Putamen (tissue), 1 donor: ENCODE measurements around the gene RAB21.

Experiments used
- DNase-seq: peaks from one replicate; pipeline ENCODE4 v3.0.0-alpha.2; 2016; ENCODE audit warnings: low spot score

Gene RAB21, protein sequence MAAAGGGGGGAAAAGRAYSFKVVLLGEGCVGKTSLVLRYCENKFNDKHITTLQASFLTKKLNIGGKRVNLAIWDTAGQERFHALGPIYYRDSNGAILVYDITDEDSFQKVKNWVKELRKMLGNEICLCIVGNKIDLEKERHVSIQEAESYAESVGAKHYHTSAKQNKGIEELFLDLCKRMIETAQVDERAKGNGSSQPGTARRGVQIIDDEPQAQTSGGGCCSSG

DNA sequence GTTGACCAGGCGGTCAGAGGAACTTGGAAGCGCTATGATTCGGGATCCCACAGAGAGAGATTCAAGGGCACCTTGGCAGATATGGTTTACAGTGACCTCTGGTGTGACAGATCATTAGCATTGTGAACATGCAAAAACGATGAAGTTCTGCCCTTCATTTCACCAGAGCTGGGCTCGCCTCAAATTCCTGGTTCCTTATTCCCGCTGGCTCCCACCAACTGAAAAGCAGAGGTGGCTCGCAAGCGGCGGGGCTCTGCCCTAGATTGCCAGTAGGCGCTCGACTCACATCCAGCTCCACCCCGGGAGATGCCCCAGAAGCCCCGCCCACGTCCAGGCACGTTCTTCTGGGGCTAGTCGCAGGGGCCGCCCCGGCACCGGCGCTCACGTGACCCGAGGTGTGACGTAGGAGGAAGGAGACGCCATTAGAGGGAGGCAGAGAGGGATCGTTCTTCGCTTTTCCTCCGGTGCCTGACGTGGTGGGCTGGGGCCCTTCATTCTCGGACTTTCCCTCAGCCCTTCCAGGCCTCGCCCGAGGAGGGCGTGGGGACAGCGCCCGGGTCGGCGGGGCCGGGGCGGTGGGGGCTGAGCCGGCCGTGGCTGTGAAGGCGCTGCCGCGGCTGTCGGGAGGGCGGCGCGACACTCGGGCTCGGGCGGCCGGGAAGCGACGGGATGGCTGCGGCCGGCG is at the start of gene RAB21:
RAB21 (plus strand) TSS at position 403 of the 685 bp plus-strand sequence; CDS start at position 670, 267 bp downstream.
- DNase-seq: peak; percentile 97

- DNase-seq: no peak
These were observed 49.7 kb upstream of the RAB21 start for GRCh38 chr12:71704920-71705319.

DNA sequence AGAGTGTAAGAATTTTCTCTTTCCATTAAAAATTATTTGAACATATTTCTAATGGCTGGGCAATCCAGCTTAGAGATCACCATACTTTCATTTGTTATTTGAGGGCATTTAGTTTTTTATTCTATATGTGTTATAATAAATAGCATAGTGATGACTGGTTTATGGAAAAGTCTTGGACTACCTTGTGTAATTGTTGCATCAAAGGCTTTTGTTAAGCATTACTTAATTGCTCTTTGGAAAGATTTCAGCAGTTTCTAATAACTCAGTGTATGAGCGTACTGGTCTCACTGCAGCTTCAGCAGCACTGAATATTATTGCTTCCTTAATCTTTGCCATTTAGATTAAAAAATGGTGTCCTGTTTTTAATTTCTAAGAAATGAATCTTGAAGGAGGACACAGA is 46.0 kb upstream of the RAB21 start:
- DNase-seq: no peak

GRCh38 chr12:71710276-71711125 is 44.2 kb upstream of the RAB21 start:
- DNase-seq: no peak

- DNase-seq: no peak
These were observed 36.1 kb upstream of the RAB21 start for GRCh38 chr12:71718611-71719010.

DNA sequence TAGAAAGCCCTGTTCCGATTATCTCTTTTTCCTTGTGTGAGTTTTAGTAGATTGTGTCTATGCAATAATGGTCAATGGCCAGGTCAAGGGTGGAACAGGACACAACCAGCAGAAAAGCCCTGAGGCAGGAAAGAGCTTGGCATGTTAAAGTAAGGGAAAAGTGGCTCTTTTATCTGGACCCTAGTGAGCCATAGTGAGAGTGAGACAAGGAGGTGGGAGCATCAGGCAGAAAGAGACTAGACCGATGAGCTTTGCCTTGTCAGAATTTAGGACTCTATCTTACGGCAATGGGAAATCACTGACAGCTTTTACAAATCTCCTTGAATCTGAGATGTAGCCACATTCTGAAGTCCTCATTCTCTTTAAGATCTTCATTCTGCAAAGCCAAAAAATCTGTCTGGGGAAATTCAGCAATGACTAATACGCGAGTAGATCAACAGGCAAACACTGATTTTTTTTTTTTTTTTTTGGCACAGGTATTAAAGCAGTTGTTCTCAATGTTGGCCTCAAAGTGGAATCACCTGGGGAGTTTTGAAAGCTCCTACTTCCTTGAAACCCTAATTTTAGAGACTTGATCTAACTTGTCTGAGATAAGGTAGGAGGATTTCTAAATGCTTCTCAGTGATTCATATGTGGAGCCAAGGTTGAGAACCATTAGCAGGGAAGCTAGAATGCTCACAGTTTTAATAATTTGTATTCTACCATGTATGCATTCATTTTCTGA is 34.9 kb upstream of the RAB21 start:
- DNase-seq: peak; percentile 57

DNA sequence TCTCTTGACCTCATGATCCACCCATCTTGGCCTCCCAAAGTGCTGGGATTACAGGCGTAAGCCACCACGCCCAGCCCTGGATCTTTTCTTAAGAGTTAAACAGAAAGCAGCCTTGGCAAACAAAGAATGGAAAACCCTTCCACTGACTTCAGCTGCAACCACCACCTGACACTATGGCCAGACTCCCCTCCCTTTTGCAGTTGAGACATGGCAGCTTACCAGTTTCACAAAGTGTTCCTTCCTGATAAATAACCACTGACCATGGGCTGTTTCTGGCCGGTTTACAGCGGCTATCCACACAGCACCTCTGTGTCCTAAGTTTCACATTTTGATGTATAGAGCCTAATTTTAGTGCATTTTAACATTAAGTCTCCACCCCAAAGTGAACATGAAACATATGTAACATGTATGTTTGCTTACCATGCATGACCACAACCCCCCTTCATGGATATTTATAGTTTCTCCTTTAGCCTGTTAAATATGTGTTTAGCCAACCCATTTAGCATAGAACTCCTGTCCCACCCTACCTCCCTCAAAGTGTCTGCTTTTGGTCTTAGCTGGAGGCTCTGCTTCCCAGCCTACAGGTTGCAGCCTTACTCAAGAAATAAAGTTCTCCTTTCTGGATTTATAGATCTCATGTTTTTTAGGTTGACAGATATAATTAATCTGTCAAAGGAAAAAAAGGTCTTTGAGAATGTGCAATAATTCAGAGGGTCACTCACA is 32.7 kb upstream of the RAB21 start:
- DNase-seq: no peak

DNA sequence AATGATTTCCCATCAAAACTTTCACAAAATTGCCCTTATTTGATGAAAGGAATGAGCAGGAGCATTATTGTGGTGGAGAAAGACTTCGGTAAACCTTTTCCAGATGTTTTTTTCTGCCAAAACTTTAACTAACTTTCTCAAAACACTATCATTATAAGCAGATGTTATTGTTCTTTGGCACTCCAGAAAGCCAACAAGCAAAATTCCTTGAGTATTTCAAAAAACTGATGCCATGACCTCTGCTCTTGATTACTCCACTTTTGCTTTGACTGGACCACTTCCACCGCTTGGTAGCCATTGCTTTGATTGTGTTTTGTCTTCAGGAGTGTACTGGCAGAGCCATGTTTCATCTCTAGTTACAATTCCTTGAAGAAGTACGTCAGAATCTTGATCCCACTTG is 29.7 kb upstream of the RAB21 start:
- DNase-seq: no peak

- DNase-seq: no peak
These were observed 28.1 kb upstream of the RAB21 start for GRCh38 chr12:71726548-71726947.

GRCh38 chr12:71727958-71728357 is 26.7 kb upstream of the RAB21 start:
- no peak for DNase-seq

- no peak for DNase-seq
These were observed 23.7 kb upstream of the RAB21 start for GRCh38 chr12:71730936-71731335.

- no peak for DNase-seq
These were observed 23.0 kb upstream of the RAB21 start for GRCh38 chr12:71731439-71732356.

- no peak for DNase-seq
These were observed 22.3 kb upstream of the RAB21 start for GRCh38 chr12:71732357-71732712.

GRCh38 chr12:71737197-71737596 is 17.5 kb upstream of the RAB21 start:
- DNase-seq: no peak

GRCh38 chr12:71742998-71743397 is 11.7 kb upstream of the RAB21 start:
- no peak for DNase-seq

GRCh38 chr12:71744522-71745300 is 10.0 kb upstream of the RAB21 start:
- no peak for DNase-seq

DNA sequence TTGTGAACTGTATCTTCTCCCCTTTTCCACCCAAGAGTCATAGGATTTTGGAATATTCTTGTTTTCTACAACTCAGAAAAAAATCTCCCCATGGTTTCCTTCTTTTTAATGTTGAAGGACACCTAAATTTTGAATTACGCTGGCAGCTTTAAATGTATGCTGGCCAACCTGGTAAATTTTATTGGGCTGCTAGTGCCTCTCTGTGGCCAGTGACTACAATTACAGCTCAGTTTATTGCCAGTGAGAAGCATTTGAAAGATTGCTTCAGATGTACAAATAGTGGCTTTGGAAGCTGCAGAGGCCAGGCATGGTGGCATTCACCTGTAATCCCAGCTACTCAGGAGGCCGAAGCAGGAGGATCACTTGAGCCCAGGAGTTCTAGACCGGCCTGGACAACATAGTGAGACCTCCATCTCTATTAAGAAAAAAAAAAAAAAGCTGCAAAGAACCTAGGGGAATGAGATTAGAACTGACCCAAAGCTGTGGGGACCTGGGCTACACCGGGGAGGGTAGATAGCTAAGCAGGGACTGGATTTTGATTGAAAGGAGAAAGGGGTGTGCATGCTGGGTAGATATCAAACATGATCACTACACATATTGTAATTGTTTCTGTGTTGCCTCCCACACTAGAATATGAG is 7.6 kb upstream of the RAB21 start:
- peak; percentile 62 for DNase-seq

DNA sequence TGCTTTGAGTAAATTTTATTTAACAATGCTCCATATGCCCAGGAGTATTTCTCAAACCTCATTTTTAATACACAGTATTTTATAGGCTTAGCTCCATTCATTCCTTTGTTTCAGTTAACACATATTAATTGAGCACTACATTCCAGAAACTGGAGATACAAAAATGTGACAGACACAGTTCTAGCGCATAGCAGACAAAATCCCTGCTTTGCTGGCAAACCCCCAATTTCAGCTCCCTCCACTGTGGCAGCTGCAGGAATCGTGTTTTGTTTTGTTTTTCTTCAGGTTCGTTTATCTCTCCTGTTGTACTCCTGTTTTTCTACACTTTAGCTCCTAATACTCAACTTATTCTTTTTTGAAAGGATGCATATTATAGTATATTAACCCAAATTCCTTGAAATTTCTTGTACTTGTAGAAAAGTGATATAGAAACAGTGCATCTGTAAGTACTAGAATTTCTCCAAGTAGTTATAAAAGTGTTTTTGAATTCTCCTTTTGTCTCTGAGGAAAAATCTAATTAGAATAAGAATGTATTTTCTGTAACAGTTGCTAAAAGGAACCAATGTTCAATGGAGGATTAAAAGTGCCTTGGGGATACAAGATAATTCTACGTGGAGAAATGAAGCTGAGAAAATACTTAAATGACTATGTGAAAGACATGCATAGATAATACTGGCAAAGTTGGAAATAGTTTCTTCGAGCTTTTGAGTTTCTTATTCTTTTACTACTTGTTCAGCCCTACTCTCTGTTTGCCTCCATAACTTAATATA is 6.4 kb upstream of the RAB21 start:
- DNase-seq: no peak
